DND-41 (cell line): ENCODE measurements around the gene PPP1R10.

Source experiments
- CTCF ChIP-seq: IDR thresholded peaks from 2 replicates; pipeline ENCODE4 v1.5.1; 2012; ENCODE audit warnings: borderline replicate concordance, low read length, moderate library complexity, mild to moderate bottlenecking; ENCODE audit not compliant: poor library complexity, severe bottlenecking; ENCODE audit errors: extremely low read depth
- EZH2 ChIP-seq: IDR thresholded peaks from 3 replicates; pipeline ENCODE4 v1.6.1; 2012; ENCODE audit warnings: borderline replicate concordance, low read depth, mild to moderate bottlenecking, moderate library complexity, low read length, inconsistent platforms; ENCODE audit not compliant: severe bottlenecking

GRCh38 chr6:30557683-30557981 lies 59.4 kb downstream of the PPP1R10 start:
- TF ChIP-seq EZH2 (no peak), CTCF (no peak)
